Heart left ventricle (tissue), 16 donors: ENCODE results near the gene EP400. TPM values are rescaled to one million over a fixed set of nuclear protein-coding genes. Genes with fewer than 3 reads are reported as not detected.

ENCODE experiments used
- ATAC-seq, 4 donors: fragments of 200-7000 bp; cut with Tn5 transposase; one replicate each; pipeline ENCODE4 v1.9.1; 2020 to 2022; ENCODE audit warnings: moderate library complexity in 4 of 4, mild to moderate bottlenecking in 3 of 4, moderate number of reproducible peaks in 1 of 4
- DNase-seq, 5 donors: peaks; one replicate each; pipeline ENCODE4 v3.0.0-alpha.2; 2020
- H3K27ac ChIP-seq, 12 donors: fragments of 200-600 bp; sonication (generic) in 4 of 12; one replicate each; pipeline versions ENCODE4 v1.5.0 to v1.8.0; 2016 to 2022; ENCODE audit warnings: mild to moderate bottlenecking in 2 of 12
- H3K27me3 ChIP-seq, 9 donors: fragments of 200-600 bp; sonication (generic) in 2 of 9; one replicate each; pipeline versions ENCODE4 v1.5.1 to v1.8.0; 2016 to 2022; ENCODE audit warnings: mild to moderate bottlenecking in 3 of 9
- H3K36me3 ChIP-seq, 9 donors: fragments of 200-600 bp; sonication (generic) in 2 of 9; one replicate each; pipeline versions ENCODE4 v1.5.0 to v1.8.0; 2018 to 2022; ENCODE audit warnings: mild to moderate bottlenecking in 2 of 9
- H3K4me1 ChIP-seq, 12 donors: fragments of 200-600 bp; sonication (generic) in 4 of 12; one replicate each; pipeline versions ENCODE4 v1.5.0 to v1.8.0; 2016 to 2022; ENCODE audit warnings: mild to moderate bottlenecking in 3 of 12
- H3K4me3 ChIP-seq, 12 donors: fragments of 200-600 bp; sonication (generic) in 4 of 12; one replicate each; pipeline versions ENCODE4 v1.5.0 to v1.8.0; 2017 to 2022; ENCODE audit warnings: mild to moderate bottlenecking in 9 of 12, moderate library complexity in 4 of 12
- H3K9me3 ChIP-seq, 12 donors: fragments of 200-600 bp; sonication (generic) in 4 of 12; one replicate each; pipeline versions ENCODE4 v1.5.0 to v1.8.0; 2016 to 2022; ENCODE audit warnings: mild to moderate bottlenecking in 1 of 12
- POLR2A ChIP-seq, 2 donors: fragments of 450-650 bp; IDR thresholded peaks; one replicate each; pipeline ENCODE4 v1.6.1; 2017; ENCODE audit warnings: antibody characterized with exemption in 2 of 2, mild to moderate bottlenecking in 2 of 2, moderate library complexity in 2 of 2
- WGBS, 4 donors: extraction: QIAGEN DNeasy Blood & Tissue Kit in 2 of 4; methylation state at CpG; one replicate each; pipeline versions ENCODE4 v1.1.5 to v1.1.7; 2013 to 2018; 5-methylcytosine and 5-hydroxymethylcytosine counted together
- intact Hi-C, 10 donors: fragments of 100-400 bp; cut with DNase I; formaldehyde crosslinking; loops; one replicate each; pipeline versions ENCODE4 v1.11.1 to v1.14.2; 2022
- polyA plus RNA-seq, 2 donors: library from polyadenylated mRNA; stranded (reverse); fragments of 200-250 nt; gene quantifications; one replicate each; pipeline ENCODE4 v1.2.3, GENCODE V29; 2013
- total RNA-seq, 9 donors: library from RNA; depleted of rRNA in 2 of 9; stranded (reverse); fragments of >200 nt in 2 of 9; fragmentation: NEBNext Ultra II Directional in 3 of 9; extraction: Animal tissue kit (Norgen Biotek cat#: 25700) in 3 of 9; gene quantifications; one replicate each; pipeline versions ENCODE4 v1.1.0 to v1.2.4, GENCODE V29; 2016 to 2023
- TF ChIP-seq, protein P1 (sequence below), 12 donors: fragments of 200-600 bp; sonication (generic) in 4 of 12; IDR thresholded peaks; one replicate each; pipeline versions ENCODE4 v1.5.0 to v1.8.0; 2018 to 2022; ENCODE audit warnings: antibody characterized with exemption in 12 of 12, mild to moderate bottlenecking in 5 of 12
- donor health status: ischemic (EF 13 %, LVEDD 7.1; RV severe dilation, severe dysfunction).
- donor health status: healthy with polysubstance abuse.
- donor health status: DM: no; HTN: yes; CAD: no.
- donor health status: DM: no; HTN: no; CAD: no.
- donor health status: ischemic (EF 25% LVEDD 6.9; RV normal size, moderate dysfunction).
- donor health status: ischemic (EF 25% LVEDD 5.7; RV mildly dilated, moderate dysfunction).
- donor health status: healthy.
- donor health status: DM: yes; HTN: yes; CAD: no.
- donor health status: ischemic (EF 35%, LVEDD 5.7; RV mildly dilated, moderate dysfunction).
- donor health status: nonischemic (EF 11% LVEDD 7.7; RV severe dilation, severe dysfunction).
- donor health status: DM: yes; HTN: yes; CAD: no.
- donor health status: PGD.
- donor health status: ischemic (EF 29% LVEDD 5.4; RV normal size, mild dysfunction).
- donor health status: nonischemic (EF 23%, LVEDD 6.1; RV moderate dilation, normal function).

Gene EP400
- total and polyA plus RNA-seq, 11 donors = 9.8 to 27.8 (median 13.5) TPM

GRCh38 chr12:132056320-132056719 lies 106.6 kb downstream of the EP400 start:
- no peak for ATAC-seq
- no peak for DNase-seq
- Histone ChIP-seq H3K27me3 (no peaks in the 10 kb centered on the region), H3K27ac (no peak overlapping the region), H3K4me3 (no peak overlapping the region), H3K9me3 (no peaks in the 10 kb centered on the region), H3K4me1 (no peaks in the 10 kb centered on the region), H3K36me3 (peaks cover 0 to 94% (median 84%) of the 10 kb centered on the region in 9 donors)
- intact Hi-C loops = no loop called here
- 83 to 92% (median 90%) methylated on average over 5 of the region's 5 CpGs for WGBS, 4 donors
- TF ChIP-seq, protein P1, sequence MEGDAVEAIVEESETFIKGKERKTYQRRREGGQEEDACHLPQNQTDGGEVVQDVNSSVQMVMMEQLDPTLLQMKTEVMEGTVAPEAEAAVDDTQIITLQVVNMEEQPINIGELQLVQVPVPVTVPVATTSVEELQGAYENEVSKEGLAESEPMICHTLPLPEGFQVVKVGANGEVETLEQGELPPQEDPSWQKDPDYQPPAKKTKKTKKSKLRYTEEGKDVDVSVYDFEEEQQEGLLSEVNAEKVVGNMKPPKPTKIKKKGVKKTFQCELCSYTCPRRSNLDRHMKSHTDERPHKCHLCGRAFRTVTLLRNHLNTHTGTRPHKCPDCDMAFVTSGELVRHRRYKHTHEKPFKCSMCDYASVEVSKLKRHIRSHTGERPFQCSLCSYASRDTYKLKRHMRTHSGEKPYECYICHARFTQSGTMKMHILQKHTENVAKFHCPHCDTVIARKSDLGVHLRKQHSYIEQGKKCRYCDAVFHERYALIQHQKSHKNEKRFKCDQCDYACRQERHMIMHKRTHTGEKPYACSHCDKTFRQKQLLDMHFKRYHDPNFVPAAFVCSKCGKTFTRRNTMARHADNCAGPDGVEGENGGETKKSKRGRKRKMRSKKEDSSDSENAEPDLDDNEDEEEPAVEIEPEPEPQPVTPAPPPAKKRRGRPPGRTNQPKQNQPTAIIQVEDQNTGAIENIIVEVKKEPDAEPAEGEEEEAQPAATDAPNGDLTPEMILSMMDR (IDR thresholded peaks at IDR 0.05) = no peak
- no peak for TF ChIP-seq POLR2A (IDR thresholded peaks at IDR 0.05)

- ATAC-seq (no peak), DNase-seq (no peak)
- no peak for TF ChIP-seq POLR2A (IDR thresholded peaks at IDR 0.05)
- TF ChIP-seq, protein P1 (IDR thresholded peaks at IDR 0.05) = no peak
- Histone ChIP-seq H3K27me3 (no peaks in the 10 kb centered on the region), H3K36me3 (peaks cover 0 to 94% (median 89%) of the 10 kb centered on the region in 9 donors), H3K4me1 (no peaks in the 10 kb centered on the region), H3K27ac (no peak overlapping the region), H3K9me3 (no peaks in the 10 kb centered on the region), H3K4me3 (no peak overlapping the region)
- intact Hi-C loops = no loop called here
- WGBS, 4 donors = 91 to 93% (median 92%) methylated on average over 5 of the region's 5 CpGs
Observed at GRCh38 chr12:132056951-132057350, 107.2 kb downstream of the EP400 start.

- H3K27me3 ChIP-seq = no peaks in the 10 kb centered on the region
- peaks cover 0 to 94% (median 89%) of the 10 kb centered on the region in 9 donors for H3K36me3 ChIP-seq
- no peak overlapping the region for H3K27ac ChIP-seq
- WGBS, 4 donors = 90 to 95% (median 91%) methylated on average over 5 of the region's 5 CpGs
- intact Hi-C loops = no loop called here
- TF ChIP-seq, protein P1 (IDR thresholded peaks at IDR 0.05) = no peak
- TF ChIP-seq POLR2A (IDR thresholded peaks at IDR 0.05) = no peak
- no peak for ATAC-seq
- no peak overlapping the region for H3K4me3 ChIP-seq
- DNase-seq = no peak
- H3K9me3 ChIP-seq = no peaks in the 10 kb centered on the region
- no peaks in the 10 kb centered on the region for H3K4me1 ChIP-seq
Observed at GRCh38 chr12:132057691-132058090, 107.9 kb downstream of the EP400 start.

- intact Hi-C loops = no loop called here
- DNase-seq = no peak
- 75 to 87% (median 83%) methylated on average over 7 of the region's 7 CpGs for WGBS, 4 donors
- Histone ChIP-seq H3K4me1 (peaks cover 0 to 2% (median 0%) of the 10 kb centered on the region in 12 donors), H3K27ac (no peak overlapping the region), H3K36me3 (peaks cover 0 to 97% (median 91%) of the 10 kb centered on the region in 9 donors), H3K27me3 (no peaks in the 10 kb centered on the region), H3K4me3 (no peak overlapping the region), H3K9me3 (no peaks in the 10 kb centered on the region)
- TF ChIP-seq, protein P1 (IDR thresholded peaks at IDR 0.05) = no peak
- TF ChIP-seq POLR2A (IDR thresholded peaks at IDR 0.05) = no peak
- ATAC-seq = peak in 3 of 4 donors; percentile 49 to 57 (median 51)
Observed at GRCh38 chr12:132061197-132061596, 111.5 kb downstream of the EP400 start.
